ENCODE measurements around the gene AGFG2.

DNA sequence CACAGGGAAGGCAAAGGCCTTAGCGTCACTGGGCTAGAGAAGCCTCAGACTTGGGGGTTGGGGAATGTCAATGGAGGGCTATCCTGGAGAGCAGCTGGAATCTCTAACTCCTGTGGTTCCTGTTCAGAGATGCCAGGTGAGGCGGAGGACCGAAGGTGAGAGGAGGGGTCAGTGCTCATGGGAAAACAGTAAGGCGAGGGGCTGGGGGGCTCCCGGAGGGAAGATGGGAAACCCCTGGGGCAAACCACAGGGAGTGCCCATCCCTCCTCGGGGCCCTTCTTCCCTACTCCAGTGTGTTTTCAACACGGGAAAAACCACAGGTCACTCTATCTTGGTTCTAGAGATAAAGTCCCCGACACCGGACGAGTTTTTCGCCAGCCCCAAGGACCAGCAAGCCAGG lies 43.6 kb downstream of the AGFG2 start:
- no peak for TF ChIP-seq POLR2A (IDR thresholded peaks at IDR 0.05)
- TF ChIP-seq, protein P1, sequence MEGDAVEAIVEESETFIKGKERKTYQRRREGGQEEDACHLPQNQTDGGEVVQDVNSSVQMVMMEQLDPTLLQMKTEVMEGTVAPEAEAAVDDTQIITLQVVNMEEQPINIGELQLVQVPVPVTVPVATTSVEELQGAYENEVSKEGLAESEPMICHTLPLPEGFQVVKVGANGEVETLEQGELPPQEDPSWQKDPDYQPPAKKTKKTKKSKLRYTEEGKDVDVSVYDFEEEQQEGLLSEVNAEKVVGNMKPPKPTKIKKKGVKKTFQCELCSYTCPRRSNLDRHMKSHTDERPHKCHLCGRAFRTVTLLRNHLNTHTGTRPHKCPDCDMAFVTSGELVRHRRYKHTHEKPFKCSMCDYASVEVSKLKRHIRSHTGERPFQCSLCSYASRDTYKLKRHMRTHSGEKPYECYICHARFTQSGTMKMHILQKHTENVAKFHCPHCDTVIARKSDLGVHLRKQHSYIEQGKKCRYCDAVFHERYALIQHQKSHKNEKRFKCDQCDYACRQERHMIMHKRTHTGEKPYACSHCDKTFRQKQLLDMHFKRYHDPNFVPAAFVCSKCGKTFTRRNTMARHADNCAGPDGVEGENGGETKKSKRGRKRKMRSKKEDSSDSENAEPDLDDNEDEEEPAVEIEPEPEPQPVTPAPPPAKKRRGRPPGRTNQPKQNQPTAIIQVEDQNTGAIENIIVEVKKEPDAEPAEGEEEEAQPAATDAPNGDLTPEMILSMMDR (IDR thresholded peaks at IDR 0.05) = no peak
- TF ChIP-seq POLR2AphosphoS5 (IDR thresholded peaks at IDR 0.05) = no peak

Measured in breast epithelium (tissue), 3 donors.